HCT116 (cell line): Measurements from ENCODE around the gene YTHDF1. TPM values are rescaled to one million over a fixed set of nuclear protein-coding genes. Genes with fewer than 3 reads are reported as not detected.

Experiments used
- ATAC-seq: fragments of 200-7000 bp; cut with Tn5 transposase; 2 replicates; pipeline ENCODE4 v1.9.1; 2020; ENCODE audit warnings: mild to moderate bottlenecking, moderate library complexity
- BruUV-seq: library from RNA; stranded (reverse); fragments of 400-500 nt; replicated peaks from 2 replicates; lab custom pipeline; 2021; lab: Mats Ljungman, UMichigan
- CTCF ChIA-PET: fragments of 300-600 bp; sonication (Branson Sonifier 250); formaldehyde crosslinking; loops from one replicate; lab custom pipeline; 2021; ENCODE audit warnings: antibody characterized with exemption; lab: Charles Lee
- POLR2A ChIA-PET: fragments of 300-600, 350-600 bp; sonication (Branson Sonifier 250); formaldehyde crosslinking; loops from one replicate; lab custom pipeline; 2021; ENCODE audit warnings: antibody characterized with exemption; lab: Charles Lee
- RAD21 ChIA-PET, 2 experiments: fragments of 300-600 bp; sonication (Branson Sonifier 250); formaldehyde crosslinking; loops; one replicate each; lab custom pipeline; 2023; ENCODE audit warnings: low total read pairs in 2 of 2; ENCODE audit not compliant: uncharacterized antibody in 2 of 2, unreplicated experiment in 2 of 2, low non-redundant PET in 1 of 2; lab: Charles Lee
- DNase-seq: peaks from one replicate; pipeline ENCODE4 v3.0.0-alpha.2; 2010; ENCODE audit warnings: low read depth, low spot score
- H2AFZ ChIP-seq: fragments of 200-600 bp; shearing (Covaris generic), sonication (generic); 2 replicates; pipeline ENCODE4 v1.6.1; 2017; ENCODE audit warnings: low read depth, mixed run types, mixed read lengths, antibody characterized with exemption, low read length; ENCODE audit not compliant: poor library complexity, severe bottlenecking
- H3K27ac ChIP-seq: 2 replicates; pipeline ENCODE4 v1.5.1; 2012; ENCODE audit warnings: low read depth, low read length
- H3K27me3 ChIP-seq: fragments of 200-600 bp; sonication (generic); 2 replicates; pipeline ENCODE4 v1.6.1; 2016; ENCODE audit warnings: mixed run types, low read length, mixed read lengths; ENCODE audit not compliant: insufficient read depth
- H3K36me3 ChIP-seq, 2 experiments: fragments of 200-500 bp in 1 of 2; fragments of 200-600 bp in 1 of 2; sonication (Bioruptor generic) in 1 of 2; sonication (generic) in 1 of 2; 2 replicates each; pipeline versions ENCODE4 v1.5.1 to v1.6.1; 2014 to 2016; ENCODE audit warnings: low read length in 2 of 2, inconsistent platforms in 1 of 2, mixed read lengths in 1 of 2, mixed run types in 1 of 2; ENCODE audit not compliant: insufficient read depth in 2 of 2, control insufficient read depth in 1 of 2
- H3K4me1 ChIP-seq, 2 experiments: fragments of 200-600 bp in 1 of 2; sonication (generic) in 1 of 2; 2 replicates each; pipeline versions ENCODE4 v1.5.1 to v1.6.1; 2012 to 2017; ENCODE audit warnings: low read length in 2 of 2, inconsistent platforms in 1 of 2, mild to moderate bottlenecking in 1 of 2, mixed read lengths in 1 of 2, mixed run types in 1 of 2, moderate library complexity in 1 of 2; ENCODE audit not compliant: insufficient read depth in 2 of 2, control insufficient read depth in 1 of 2
- H3K4me2 ChIP-seq: fragments of 200-600 bp; sonication (generic); 2 replicates; pipeline ENCODE4 v1.6.1; 2017; ENCODE audit warnings: mixed run types, low read length, mixed read lengths
- H3K4me3 ChIP-seq, 2 experiments: fragments of 200-600 bp in 1 of 2; sonication (generic) in 1 of 2; replicated peaks in 1 of 2; 2 replicates each; pipeline ENCODE4 v1.5.1; 2011 to 2016; ENCODE audit warnings: low read length in 2 of 2, control low read depth in 1 of 2, low read depth in 1 of 2, mild to moderate bottlenecking in 1 of 2, mixed read lengths in 1 of 2, mixed run types in 1 of 2
- H3K79me2 ChIP-seq: fragments of 200-600 bp; sonication (generic); 2 replicates; pipeline ENCODE4 v1.6.1; 2017; ENCODE audit warnings: mild to moderate bottlenecking, mixed run types, low read length, moderate library complexity, mixed read lengths; ENCODE audit not compliant: insufficient read depth
- H3K9ac ChIP-seq: fragments of 200-600 bp; sonication (generic); 2 replicates; pipeline ENCODE4 v1.6.1; 2016; ENCODE audit warnings: low read length, mixed read lengths
- H3K9me2 ChIP-seq: fragments of 200-600 bp; sonication (generic), shearing (Covaris generic); 2 replicates; pipeline ENCODE4 v1.6.1; 2017; ENCODE audit warnings: mixed run types, mild to moderate bottlenecking, moderate library complexity; ENCODE audit not compliant: insufficient read depth
- H3K9me3 ChIP-seq, 2 experiments: fragments of 200-500 bp in 1 of 2; fragments of 200-600 bp in 1 of 2; sonication (Bioruptor generic) in 1 of 2; sonication (generic) in 1 of 2; 2 replicates each; pipeline ENCODE4 v1.6.1; 2014 to 2017; ENCODE audit warnings: low read length in 2 of 2, mixed read lengths in 2 of 2, inconsistent platforms in 1 of 2, low read depth in 1 of 2, mild to moderate bottlenecking in 1 of 2, mixed run types in 1 of 2, moderate library complexity in 1 of 2; ENCODE audit not compliant: control insufficient read depth in 1 of 2, insufficient read depth in 1 of 2
- H4K20me1 ChIP-seq: fragments of 200-600 bp; sonication (generic), shearing (Covaris generic); 2 replicates; pipeline ENCODE4 v1.6.1; 2017; ENCODE audit warnings: mixed run types, mild to moderate bottlenecking, moderate library complexity; ENCODE audit not compliant: insufficient read depth
- CBX3 ChIP-seq: IDR thresholded peaks from 2 replicates; pipeline ENCODE4 v1.6.1; 2012; ENCODE audit warnings: low read depth
- EZH2 ChIP-seq: fragments of 200-600 bp; sonication (generic); IDR thresholded peaks from 2 replicates; pipeline ENCODE4 v1.6.1; 2017; ENCODE audit warnings: antibody characterized with exemption, mixed run types
- FOSL1 ChIP-seq: IDR thresholded peaks from 2 replicates; pipeline ENCODE4 v1.6.1; 2012; ENCODE audit warnings: low read depth
- JUND ChIP-seq: IDR thresholded peaks from 2 replicates; pipeline ENCODE4 v1.6.1; 2012
- POLR2A ChIP-seq: IDR thresholded peaks from 2 replicates; pipeline ENCODE4 v1.7.0; 2011; ENCODE audit warnings: borderline replicate concordance; ENCODE audit not compliant: insufficient read depth, insufficient read length; ENCODE audit errors: extremely low read depth
- SIN3A ChIP-seq: IDR thresholded peaks from 2 replicates; pipeline ENCODE4 v1.6.1; 2012; ENCODE audit warnings: low read depth
- ZNF274 ChIP-seq: fragments of 200-500 bp; sonication (Bioruptor generic); IDR thresholded peaks from 2 replicates; pipeline ENCODE4 v1.6.1; 2014; ENCODE audit warnings: mild to moderate bottlenecking, low read depth, low read length, inconsistent platforms
- intact Hi-C: fragments of 100-400 bp; cut with micrococcal nuclease; formaldehyde crosslinking; loops from 2 replicates; pipeline ENCODE4 v1.10.0; 2022
- total RNA-seq: library from RNA; stranded (reverse); gene quantifications from one replicate; pipeline ENCODE4 v1.2.1, GENCODE V29; 2021; ENCODE audit not compliant: unreplicated experiment
- TF ChIP-seq, protein P1 (sequence below): IDR thresholded peaks from 2 replicates; pipeline ENCODE4 v1.6.1; 2011; ENCODE audit warnings: mild to moderate bottlenecking, low read length, moderate library complexity; ENCODE audit not compliant: insufficient replicate concordance; ENCODE audit errors: extremely low read depth
- TF ChIP-seq, protein P2 (sequence below): IDR thresholded peaks from 2 replicates; pipeline ENCODE4 v1.6.1; 2012; ENCODE audit warnings: low read depth

Gene YTHDF1
- total RNA-seq, 1 experiment from 2014 or later, result 42.8 TPM

DNA sequence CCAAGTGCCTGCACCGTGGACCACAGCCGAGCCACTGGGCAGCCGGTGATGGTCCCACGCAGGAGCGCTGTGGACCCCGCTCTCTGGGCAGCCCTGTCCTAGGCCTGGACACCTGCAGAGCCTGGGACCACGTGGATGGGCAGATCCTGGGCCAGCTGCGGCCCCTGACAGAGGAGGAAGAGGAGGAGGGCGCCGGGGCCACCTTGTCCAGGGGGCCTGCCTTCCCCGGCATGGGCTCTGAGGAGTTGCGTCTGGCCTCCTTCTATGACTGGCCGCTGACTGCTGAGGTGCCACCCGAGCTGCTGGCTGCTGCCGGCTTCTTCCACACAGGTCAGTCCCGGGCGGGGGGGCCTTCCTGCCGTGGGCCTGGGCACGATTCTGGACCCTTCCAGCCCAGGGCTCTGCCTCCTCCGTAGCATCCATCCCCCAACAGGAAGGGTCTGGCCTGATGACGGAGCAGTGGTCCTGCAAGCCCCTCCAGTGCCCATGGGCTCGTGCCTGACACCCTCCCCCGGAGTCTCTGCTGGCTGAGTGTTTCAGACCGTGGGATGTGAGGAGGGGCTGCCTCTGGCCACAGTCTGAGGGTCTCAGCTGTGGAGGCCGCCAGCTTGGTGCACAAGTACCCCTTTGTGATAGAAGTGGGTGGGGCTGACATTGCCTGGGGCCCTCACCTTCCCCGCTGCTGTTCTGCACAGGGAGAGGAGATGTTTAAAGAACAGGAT is 20.3 kb upstream of the YTHDF1 start:
- Histone ChIP-seq H3K4me2 (no peak overlapping the region), H3K9me2 (no peaks in the 10 kb centered on the region), H3K9me3 (no peaks in the 10 kb centered on the region), H3K4me3 (no peak overlapping the region), H3K27ac (no peak overlapping the region; the same call in 1 of the 2 replicates), H4K20me1 (no peaks in the 10 kb centered on the region), H3K27me3 (no peaks in the 10 kb centered on the region), H3K79me2 (no peaks in the 10 kb centered on the region), H3K9ac (no peak overlapping the region), H2AFZ (no peak overlapping the region), H3K4me1 (peaks cover 34 to 50% of the 10 kb centered on the region in 2 experiments), H3K36me3 (no peaks in the 10 kb centered on the region)
- ChIA-PET RAD21 (no interaction called here), CTCF (interaction anchor here (1.5 to 6.2 kb wide), 2 partner anchors 11 to 12 kb away, joined by 3 to 107 read pairs; no protein-coding TSS in a partner anchor), POLR2A (no interaction called here)
- no peak for DNase-seq
- intact Hi-C loops, result no loop called here
- no TSS peak for BruUV-seq
- no peak for ATAC-seq
- TF ChIP-seq, protein P1, sequence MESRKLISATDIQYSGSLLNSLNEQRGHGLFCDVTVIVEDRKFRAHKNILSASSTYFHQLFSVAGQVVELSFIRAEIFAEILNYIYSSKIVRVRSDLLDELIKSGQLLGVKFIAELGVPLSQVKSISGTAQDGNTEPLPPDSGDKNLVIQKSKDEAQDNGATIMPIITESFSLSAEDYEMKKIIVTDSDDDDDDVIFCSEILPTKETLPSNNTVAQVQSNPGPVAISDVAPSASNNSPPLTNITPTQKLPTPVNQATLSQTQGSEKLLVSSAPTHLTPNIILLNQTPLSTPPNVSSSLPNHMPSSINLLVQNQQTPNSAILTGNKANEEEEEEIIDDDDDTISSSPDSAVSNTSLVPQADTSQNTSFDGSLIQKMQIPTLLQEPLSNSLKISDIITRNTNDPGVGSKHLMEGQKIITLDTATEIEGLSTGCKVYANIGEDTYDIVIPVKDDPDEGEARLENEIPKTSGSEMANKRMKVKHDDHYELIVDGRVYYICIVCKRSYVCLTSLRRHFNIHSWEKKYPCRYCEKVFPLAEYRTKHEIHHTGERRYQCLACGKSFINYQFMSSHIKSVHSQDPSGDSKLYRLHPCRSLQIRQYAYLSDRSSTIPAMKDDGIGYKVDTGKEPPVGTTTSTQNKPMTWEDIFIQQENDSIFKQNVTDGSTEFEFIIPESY, result no peak
- TF ChIP-seq SIN3A (no peak), CBX3 (no peak), EZH2 (no peak), JUND (no peak), ZNF274 (no peak), FOSL1 (no peak), POLR2A (no peak)
- TF ChIP-seq, protein P2, sequence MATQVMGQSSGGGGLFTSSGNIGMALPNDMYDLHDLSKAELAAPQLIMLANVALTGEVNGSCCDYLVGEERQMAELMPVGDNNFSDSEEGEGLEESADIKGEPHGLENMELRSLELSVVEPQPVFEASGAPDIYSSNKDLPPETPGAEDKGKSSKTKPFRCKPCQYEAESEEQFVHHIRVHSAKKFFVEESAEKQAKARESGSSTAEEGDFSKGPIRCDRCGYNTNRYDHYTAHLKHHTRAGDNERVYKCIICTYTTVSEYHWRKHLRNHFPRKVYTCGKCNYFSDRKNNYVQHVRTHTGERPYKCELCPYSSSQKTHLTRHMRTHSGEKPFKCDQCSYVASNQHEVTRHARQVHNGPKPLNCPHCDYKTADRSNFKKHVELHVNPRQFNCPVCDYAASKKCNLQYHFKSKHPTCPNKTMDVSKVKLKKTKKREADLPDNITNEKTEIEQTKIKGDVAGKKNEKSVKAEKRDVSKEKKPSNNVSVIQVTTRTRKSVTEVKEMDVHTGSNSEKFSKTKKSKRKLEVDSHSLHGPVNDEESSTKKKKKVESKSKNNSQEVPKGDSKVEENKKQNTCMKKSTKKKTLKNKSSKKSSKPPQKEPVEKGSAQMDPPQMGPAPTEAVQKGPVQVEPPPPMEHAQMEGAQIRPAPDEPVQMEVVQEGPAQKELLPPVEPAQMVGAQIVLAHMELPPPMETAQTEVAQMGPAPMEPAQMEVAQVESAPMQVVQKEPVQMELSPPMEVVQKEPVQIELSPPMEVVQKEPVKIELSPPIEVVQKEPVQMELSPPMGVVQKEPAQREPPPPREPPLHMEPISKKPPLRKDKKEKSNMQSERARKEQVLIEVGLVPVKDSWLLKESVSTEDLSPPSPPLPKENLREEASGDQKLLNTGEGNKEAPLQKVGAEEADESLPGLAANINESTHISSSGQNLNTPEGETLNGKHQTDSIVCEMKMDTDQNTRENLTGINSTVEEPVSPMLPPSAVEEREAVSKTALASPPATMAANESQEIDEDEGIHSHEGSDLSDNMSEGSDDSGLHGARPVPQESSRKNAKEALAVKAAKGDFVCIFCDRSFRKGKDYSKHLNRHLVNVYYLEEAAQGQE, result no peak
